Ramos (cell line): ENCODE results near the gene DNMT3A.

Source experiments
- in situ Hi-C: fragments of 300-500 bp; cut with MboI; formaldehyde crosslinking; loops from one replicate; pipeline ENCODE4 v1.14.3; 2022; ENCODE audit warnings: low sequenced_read_pairs; ENCODE audit not compliant: unreplicated experiment

Gene DNMT3A

GRCh38 chr2:25310965-25311864 is 30.5 kb downstream of the DNMT3A start:
- in situ Hi-C loops = no loop called here

DNA sequence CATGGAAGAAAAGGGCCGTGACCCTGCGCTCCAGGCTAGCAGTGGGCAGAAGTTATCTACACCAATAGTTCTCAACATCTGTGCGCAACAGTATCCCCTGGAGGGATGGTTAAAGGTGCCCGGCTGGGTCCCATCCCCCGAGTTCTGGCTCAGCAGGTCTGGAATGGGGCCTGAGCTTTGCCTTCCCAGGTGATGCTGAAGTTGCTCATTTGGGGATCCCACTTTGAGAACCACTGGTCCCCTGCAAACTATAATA is 31.1 kb downstream of the DNMT3A start:
- in situ Hi-C loops = no loop called here

- in situ Hi-C loops = no loop called here
Measured at GRCh38 chr2:25309402-25309801, 32.3 kb downstream of the DNMT3A start.

GRCh38 chr2:25308599-25308998 is 33.1 kb downstream of the DNMT3A start:
- in situ Hi-C loops = no loop called here

GRCh38 chr2:25307949-25308557 is 33.7 kb downstream of the DNMT3A start:
- in situ Hi-C loops = no loop called here

- in situ Hi-C loops = no loop called here
Measured at GRCh38 chr2:25306777-25307368, 34.9 kb downstream of the DNMT3A start.

DNA sequence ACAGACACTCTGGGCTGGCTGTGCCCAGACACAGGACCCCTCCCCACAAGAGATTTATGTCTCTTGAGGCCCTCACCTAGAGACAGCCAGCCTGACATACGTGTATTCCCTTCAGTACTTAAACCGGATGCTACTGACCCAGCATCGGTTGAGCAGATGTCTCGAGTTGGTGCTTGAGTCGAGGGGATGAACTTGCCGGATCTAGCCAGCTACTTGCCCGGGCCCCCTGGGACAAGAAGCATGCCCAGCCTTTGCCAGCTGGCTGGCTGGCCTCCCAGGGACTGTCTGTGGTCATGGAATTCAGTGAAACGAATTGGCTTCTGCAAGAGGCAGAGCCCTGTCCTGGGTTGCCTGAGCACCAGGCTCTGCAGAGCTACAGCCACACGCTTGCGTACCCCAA is 36.0 kb downstream of the DNMT3A start:
- in situ Hi-C loops = no loop called here

DNA sequence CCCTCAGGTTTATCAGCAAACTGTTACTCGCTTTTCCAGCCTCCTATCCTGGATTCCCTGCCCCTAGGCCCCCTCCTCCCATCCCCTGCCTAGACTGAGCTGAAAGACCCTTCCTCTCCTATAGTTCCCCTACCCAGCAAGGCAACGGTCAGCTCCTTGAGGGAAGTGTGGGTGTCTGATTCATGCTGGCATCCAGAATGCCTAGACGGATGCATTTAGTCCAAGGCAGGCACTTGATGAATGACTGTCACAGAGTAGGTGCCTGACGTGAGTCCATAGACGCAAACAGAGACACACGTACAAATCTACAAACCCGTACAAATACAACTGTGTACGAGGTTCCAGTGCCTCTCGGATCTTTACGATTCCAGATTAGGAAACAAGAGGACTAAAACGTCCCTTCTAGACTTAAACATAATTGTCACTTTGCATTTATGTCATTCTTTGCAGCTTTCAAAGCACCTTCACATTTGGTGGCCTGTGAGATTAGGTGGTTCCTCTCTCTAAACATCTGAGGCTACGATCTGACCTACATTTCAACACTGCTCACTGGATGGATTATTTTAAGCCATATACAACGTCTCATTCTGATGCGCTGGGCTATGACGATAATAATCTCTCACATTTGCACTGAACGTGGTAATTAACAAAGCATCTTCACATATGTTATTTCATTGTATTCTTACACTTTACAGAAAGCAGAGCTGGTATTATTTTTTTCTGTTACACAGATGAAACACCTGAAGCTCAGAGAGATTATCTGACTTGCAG is 36.7 kb downstream of the DNMT3A start:
- in situ Hi-C loops = no loop called here

- in situ Hi-C loops = no loop called here
Measured at GRCh38 chr2:25304321-25304720, 37.4 kb downstream of the DNMT3A start.

DNA sequence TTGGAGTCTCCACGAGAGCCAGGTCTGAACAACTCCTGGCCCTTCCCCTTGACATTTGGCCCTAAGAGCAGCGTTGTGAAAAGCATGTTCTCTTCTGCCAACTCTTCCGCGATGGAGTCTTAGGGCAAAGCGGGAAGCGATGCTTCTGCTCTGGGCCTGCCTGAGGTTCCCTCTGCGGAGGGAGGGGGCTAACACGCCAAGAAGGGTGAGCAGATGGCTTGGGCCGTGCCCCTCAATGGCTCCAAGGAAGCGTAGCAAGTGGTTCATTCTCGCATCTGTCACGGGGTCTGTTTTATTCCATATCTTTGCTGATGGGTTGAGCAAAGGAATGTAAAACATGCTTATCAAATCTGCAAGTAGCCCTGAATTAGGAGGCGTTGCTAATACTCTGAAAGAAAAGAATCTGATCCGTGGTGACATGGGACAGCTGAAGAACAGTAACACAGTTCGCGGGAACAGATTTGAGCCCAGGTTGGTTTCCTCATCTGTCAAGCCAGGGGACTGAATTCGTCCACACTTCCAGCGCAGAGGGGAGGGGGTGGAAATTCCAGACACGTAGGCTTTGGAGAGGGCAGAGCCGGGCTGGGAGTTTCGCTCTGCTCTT is 38.0 kb downstream of the DNMT3A start:
- in situ Hi-C loops = no loop called here

DNA sequence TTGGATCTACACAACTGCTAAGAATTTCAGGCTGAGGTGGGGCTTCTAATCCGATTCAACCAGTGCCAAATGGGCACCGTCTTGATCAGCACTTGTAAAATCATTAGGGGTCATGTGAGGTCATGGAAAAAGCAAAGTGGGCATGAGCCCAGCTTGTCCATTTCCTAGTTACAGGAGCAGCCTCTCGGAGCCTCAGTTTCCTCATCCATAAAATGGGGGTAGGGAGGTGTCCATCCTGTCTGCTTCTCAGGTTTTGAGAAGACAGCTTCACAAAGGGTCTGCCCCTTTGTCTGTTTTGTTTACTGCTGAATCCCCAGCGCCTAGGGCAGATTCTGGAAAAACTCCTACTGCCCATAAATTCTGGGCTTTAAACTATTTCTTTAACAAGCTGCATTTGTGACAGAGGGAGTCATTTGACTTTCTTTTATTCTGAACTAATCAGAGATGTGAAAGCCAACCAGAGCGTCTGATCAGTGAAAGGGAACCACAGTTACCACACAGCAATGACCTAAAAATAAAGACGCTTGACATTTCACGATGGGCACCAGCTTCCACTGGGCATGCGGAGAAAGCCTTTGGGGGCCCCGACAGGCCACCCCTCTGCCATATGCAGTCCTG is 38.9 kb downstream of the DNMT3A start:
- in situ Hi-C loops = no loop called here

DNA sequence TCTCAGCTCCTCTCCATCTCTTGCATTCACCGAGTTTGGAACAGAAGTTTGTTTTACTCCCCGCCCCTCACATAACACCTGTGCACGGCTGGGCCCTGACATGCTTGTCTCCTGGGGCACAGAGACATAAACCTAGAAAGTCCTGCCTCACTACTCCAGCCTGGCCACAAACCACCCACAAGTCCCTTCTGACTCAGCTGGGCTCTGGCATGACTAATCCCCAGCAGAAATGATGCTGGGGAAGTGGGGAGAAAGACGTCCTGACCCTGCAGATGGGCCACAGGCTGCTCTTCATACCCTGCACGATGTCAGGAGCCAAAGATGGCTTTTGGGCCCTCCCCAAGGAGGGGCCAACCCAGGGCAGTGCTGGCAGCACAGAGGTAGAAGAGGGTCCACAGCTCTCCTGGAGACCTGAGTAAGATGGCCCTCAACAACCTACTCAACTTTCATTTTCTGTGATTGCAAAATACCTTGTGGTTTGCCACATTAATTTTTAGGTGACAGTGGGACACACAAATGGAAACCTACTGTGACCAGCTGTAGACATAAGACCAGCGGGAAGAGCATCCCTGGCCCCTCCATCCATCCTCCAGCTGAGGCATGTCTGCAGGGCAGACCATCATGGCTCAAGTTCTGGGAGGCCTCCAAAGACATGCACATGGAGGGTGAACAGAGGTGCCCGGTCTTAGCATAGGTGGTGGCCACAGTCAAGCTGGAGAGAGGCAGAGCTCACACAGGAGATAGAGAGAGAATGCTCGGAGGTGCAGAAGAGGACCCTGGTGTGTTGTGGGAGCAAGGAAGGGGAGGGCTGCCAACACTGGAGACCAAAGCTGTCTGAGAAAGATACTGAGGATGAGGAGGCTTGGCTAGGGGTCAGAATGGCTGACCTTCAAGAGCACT is 40.0 kb downstream of the DNMT3A start:
- in situ Hi-C loops = no loop called here

DNA sequence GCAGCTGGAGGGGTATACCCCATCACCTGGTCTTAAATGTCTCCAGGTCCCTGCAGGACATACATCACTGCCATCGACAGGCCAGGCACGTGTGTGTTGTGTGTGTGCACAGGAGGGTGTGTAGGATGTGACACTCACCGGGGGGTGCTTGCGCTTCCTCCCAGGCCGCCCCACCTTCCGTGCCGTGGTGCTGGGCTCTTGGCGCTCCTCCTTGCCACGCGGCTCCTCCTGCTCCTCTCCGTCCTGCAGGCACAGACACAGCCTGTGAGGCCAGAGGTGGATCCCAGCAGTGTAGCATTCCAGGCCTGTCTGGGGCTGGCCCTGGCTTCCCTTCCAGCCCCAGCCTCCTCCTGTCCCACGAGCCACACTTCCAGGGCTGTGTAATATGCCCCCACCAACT is 41.7 kb downstream of the DNMT3A start:
- in situ Hi-C loops = no loop called here

- in situ Hi-C loops = no loop called here
Measured at GRCh38 chr2:25298776-25299431, 42.8 kb downstream of the DNMT3A start.

- in situ Hi-C loops = no loop called here
Measured at GRCh38 chr2:25297738-25298137, 44.0 kb downstream of the DNMT3A start.

DNA sequence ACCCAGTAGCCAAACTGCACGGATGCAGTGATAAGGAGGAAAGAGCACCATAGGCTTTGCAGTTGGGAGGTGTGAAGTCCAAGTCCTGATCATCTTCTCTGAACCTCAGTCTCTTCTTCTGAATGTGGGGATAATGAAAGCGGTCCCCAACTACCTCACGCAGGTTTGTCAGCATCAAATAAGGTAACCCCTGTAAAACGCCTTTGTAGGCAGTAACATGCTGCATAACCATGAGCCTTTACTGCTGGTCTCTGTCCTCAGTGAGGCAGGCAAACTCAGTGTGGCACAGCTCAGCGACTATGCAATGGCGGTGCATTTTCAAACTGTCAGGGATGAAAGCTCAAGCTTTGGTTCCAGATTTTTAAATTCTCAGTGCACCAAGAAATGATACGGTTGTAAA is 46.1 kb downstream of the DNMT3A start:
- in situ Hi-C loops = no loop called here

- in situ Hi-C loops = no loop called here
Measured at GRCh38 chr2:25294573-25295462, 46.9 kb downstream of the DNMT3A start.
